CD4-positive, alpha-beta T cell treated with Interleukin-4 for 1 hour (primary cell): ENCODE measurements around the gene PRPF4.
"Not testable (repeated sequence)": the region's sequence is repeated elsewhere in the genome, so short reads cannot be mapped to it uniquely, and the experiment has no call there.

Experiments
- DNase-seq, 2 donors: peaks; one replicate each; pipeline ENCODE4 v3.0.0-alpha.2; 2020 to 2022

The PRPF4 gene

GRCh38 chr9:113275157-113276131 is at the start of gene PRPF4, which contains the start of gene CDC26:
TSS of gene PRPF4 (plus strand) at chr9:113275658. CDS start at chr9:113275744, 86 bp downstream.
TSS of gene CDC26 (minus strand) at chr9:113275572. CDS start at chr9:113272507, 3,065 bp downstream.
- peak; percentile 96 for DNase-seq

- no peak for DNase-seq
These were observed 48.0 kb upstream of the PRPF4 start for GRCh38 chr9:113227436-113227835.

GRCh38 chr9:113228130-113228665 is 47.3 kb upstream of the PRPF4 start:
- no peak for DNase-seq

GRCh38 chr9:113231701-113232100 is 43.8 kb upstream of the PRPF4 start:
- DNase-seq = no peak

GRCh38 chr9:113235701-113236255 is 39.7 kb upstream of the PRPF4 start:
- DNase-seq = not testable (repeated sequence)

- DNase-seq = no peak
These were observed 38.4 kb upstream of the PRPF4 start for GRCh38 chr9:113237026-113237425.

- no peak for DNase-seq
These were observed 37.1 kb upstream of the PRPF4 start for GRCh38 chr9:113238202-113238858.

- no peak for DNase-seq
These were observed 36.6 kb upstream of the PRPF4 start for GRCh38 chr9:113238859-113239232.

- DNase-seq = no peak
These were observed 34.3 kb upstream of the PRPF4 start for GRCh38 chr9:113241161-113241560.

- DNase-seq = no peak
These were observed 30.9 kb upstream of the PRPF4 start for GRCh38 chr9:113244556-113244955.

GRCh38 chr9:113245894-113246293 is 29.6 kb upstream of the PRPF4 start:
- no peak for DNase-seq

- DNase-seq = no peak
These were observed 28.5 kb upstream of the PRPF4 start for GRCh38 chr9:113246928-113247327.

GRCh38 chr9:113247640-113248039 is 27.8 kb upstream of the PRPF4 start:
- no peak for DNase-seq

GRCh38 chr9:113249661-113250060 is 25.8 kb upstream of the PRPF4 start:
- not testable (repeated sequence) for DNase-seq

GRCh38 chr9:113250807-113251206 is 24.7 kb upstream of the PRPF4 start:
- no peak for DNase-seq

GRCh38 chr9:113254991-113255390 is 20.5 kb upstream of the PRPF4 start:
- DNase-seq = no peak

- no peak for DNase-seq
These were observed 20.0 kb upstream of the PRPF4 start for GRCh38 chr9:113255438-113255837.

GRCh38 chr9:113257863-113258262 is 17.6 kb upstream of the PRPF4 start:
- no peak for DNase-seq

- no peak for DNase-seq
These were observed 17.2 kb upstream of the PRPF4 start for GRCh38 chr9:113258282-113258681.

GRCh38 chr9:113261917-113262671 is 13.4 kb upstream of the PRPF4 start:
- DNase-seq = no peak

GRCh38 chr9:113266174-113266573 is 9.3 kb upstream of the PRPF4 start:
- no peak for DNase-seq

- DNase-seq = no peak
These were observed 7.4 kb upstream of the PRPF4 start for GRCh38 chr9:113267911-113268566.
